Measurements from ENCODE around the gene RHBDL3.

DNA sequence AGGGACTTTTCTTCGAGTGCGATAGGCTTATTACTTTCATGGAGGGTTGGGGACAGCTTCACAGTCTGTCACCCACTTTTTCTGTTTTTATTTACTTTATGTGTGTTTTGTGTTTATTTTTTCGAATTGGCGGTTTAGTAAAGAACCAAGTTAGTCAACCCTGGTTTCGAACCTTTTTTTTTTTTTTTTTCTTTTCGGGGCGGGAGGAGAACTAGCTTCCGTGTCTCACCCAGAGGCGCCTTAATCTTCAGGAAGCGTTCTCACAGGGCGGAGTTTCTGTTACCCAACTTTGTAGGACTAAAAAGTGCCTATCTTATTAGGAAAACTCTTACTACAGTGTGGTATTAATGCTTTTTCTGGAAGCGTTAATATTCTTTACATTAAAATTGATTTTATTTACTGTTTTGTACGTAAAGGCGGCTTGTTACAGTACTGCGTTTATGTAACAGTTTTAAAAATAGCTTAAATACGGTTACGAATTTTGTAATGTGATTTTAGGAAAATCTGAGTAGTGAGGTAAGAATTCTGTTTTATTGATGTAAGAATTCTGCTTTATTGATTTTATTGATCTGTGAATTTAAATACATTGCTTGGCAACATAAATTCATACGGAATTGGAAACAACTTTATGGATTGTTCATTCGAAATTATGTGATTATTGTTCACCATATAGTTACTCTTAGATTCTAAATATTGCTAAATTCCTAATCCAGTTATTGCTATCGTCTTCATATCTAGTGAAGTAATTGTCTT lies 85.2 kb downstream of the RHBDL3 start:
- TF ChIP-seq CTCF (IDR thresholded peaks at IDR 0.05) (no peak), EZH2 (IDR thresholded peaks at IDR 0.05; ENCODE audit: borderline replicate concordance, insufficient read depth, low read depth, low read length, poor library complexity, severe bottlenecking) (no peak)

Data from B cell (primary cell).